Dendritic cell treated with granulocyte-macrophage colony-stimulating factor and Interleukin-4, amounts not matched to agents 40 ng/mL and 50 ng/mL, for 4 days (primary cell): ENCODE measurements around the gene HEATR5A.
"Not testable (repeated sequence)": the region's sequence is repeated elsewhere in the genome, so short reads cannot be mapped to it uniquely, and the experiment has no call there.

ENCODE experiments used
- H3K27ac Mint-ChIP-seq: one replicate; pipeline ENCODE4 v1.8.0; 2022; ENCODE audit warnings: mild to moderate bottlenecking, mixed read lengths
- H3K27me3 Mint-ChIP-seq: one replicate; pipeline ENCODE4 v1.8.0; 2022; ENCODE audit warnings: mild to moderate bottlenecking, mixed read lengths
- H3K36me3 Mint-ChIP-seq: one replicate; pipeline ENCODE4 v1.8.0; 2022; ENCODE audit warnings: low read depth, mixed read lengths
- H3K4me1 Mint-ChIP-seq: one replicate; pipeline ENCODE4 v1.8.0; 2022; ENCODE audit warnings: low read depth, mixed read lengths
- H3K4me3 Mint-ChIP-seq: one replicate; pipeline ENCODE4 v1.8.0; 2022; ENCODE audit warnings: mild to moderate bottlenecking, moderate library complexity, mixed read lengths
- H3K9me3 Mint-ChIP-seq: one replicate; pipeline ENCODE4 v1.8.0; 2022; ENCODE audit warnings: mixed read lengths
- intact Hi-C: fragments of 100-400 bp; cut with micrococcal nuclease; formaldehyde crosslinking; loops from one replicate; pipeline ENCODE4 v1.15.0; 2022

Gene HEATR5A

DNA sequence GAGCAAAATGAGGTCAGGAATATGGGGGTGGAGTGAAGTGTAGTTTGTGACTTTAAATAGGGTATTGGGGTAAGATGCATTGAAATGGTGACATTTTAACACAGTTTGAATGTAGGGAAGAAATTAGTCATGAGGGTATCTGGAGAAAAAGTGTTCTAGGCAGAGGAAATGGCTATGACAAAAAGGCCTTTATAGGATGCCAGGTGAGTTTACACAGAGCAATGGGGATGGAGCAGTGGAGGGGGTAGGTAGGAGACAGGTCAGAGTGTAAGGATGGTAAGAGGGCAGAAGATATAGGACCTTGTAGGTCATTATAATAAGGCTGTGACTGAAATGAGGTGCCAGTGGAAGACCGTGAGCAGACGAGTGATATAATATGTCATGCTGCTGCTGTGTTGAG, 30.4 kb downstream of the HEATR5A start:
- Mint-ChIP-seq H3K27ac (no peak overlapping the region), H3K4me3 (no peak overlapping the region), H3K27me3 (no peaks in the 10 kb centered on the region), H3K36me3 (peaks cover 75% of the 10 kb centered on the region), H3K4me1 (peaks cover 8% of the 10 kb centered on the region), H3K9me3 (no peaks in the 10 kb centered on the region)
- intact Hi-C loops = no loop called here

- H3K27me3 Mint-ChIP-seq = no peaks in the 10 kb centered on the region
- intact Hi-C loops = no loop called here
- peaks cover 78% of the 10 kb centered on the region for H3K36me3 Mint-ChIP-seq
- H3K9me3 Mint-ChIP-seq = no peaks in the 10 kb centered on the region
- H3K4me1 Mint-ChIP-seq = peaks cover 8% of the 10 kb centered on the region
- H3K4me3 Mint-ChIP-seq = no peak overlapping the region
- H3K27ac Mint-ChIP-seq = no peak overlapping the region
These were observed 31.5 kb downstream of the HEATR5A start for GRCh38 chr14:31388687-31389413.

- peaks cover 69% of the 10 kb centered on the region for H3K36me3 Mint-ChIP-seq
- no peak overlapping the region for H3K4me3 Mint-ChIP-seq
- no peaks in the 10 kb centered on the region for H3K9me3 Mint-ChIP-seq
- H3K4me1 Mint-ChIP-seq = peaks cover 8% of the 10 kb centered on the region
- H3K27ac Mint-ChIP-seq = no peak overlapping the region
- H3K27me3 Mint-ChIP-seq = no peaks in the 10 kb centered on the region
- intact Hi-C loops = no loop called here
These were observed 33.3 kb downstream of the HEATR5A start for GRCh38 chr14:31387091-31387490.

DNA sequence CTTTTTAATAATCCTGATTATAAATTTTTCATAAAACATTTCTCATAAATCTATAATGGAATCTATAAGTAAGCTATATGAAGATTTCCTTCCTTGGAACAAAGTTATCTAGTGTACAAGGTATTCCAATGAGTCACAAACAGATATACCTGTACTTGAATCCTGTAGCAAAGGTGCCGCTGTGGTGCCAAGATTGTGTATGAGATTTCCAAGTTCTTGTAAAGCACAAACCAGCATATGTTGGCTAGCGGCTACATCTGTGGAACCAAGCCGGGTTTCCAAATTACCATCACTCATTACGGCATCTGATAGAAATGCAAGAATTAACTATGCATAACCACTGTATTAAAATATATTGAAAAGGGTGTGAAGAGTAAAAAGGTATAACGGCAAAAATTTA, 34.1 kb downstream of the HEATR5A start:
- H3K27me3 Mint-ChIP-seq = no peaks in the 10 kb centered on the region
- H3K9me3 Mint-ChIP-seq = no peaks in the 10 kb centered on the region
- H3K4me3 Mint-ChIP-seq = no peak overlapping the region
- H3K27ac Mint-ChIP-seq = no peak overlapping the region
- peaks cover 8% of the 10 kb centered on the region for H3K4me1 Mint-ChIP-seq
- peaks cover 72% of the 10 kb centered on the region for H3K36me3 Mint-ChIP-seq
- intact Hi-C loops = no loop called here

DNA sequence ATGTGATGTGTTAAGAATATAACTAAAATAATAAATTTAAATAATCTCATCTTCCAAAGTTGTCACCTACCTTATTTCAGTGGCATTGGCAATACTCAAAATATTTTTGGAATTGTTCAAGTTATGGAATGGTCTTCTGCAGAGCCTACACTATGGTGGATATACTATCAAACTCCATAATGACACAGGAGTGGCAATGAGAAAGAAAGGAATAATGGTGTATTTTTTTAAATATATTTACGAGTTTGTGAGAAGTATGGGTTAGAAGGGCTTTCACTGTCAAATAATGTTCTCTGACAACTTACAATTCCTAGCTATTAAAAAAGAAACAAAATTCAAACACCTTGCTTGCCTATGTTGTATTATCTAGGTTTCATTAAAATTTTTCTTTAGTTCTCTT, 38.1 kb downstream of the HEATR5A start:
- no peaks in the 10 kb centered on the region for H3K4me1 Mint-ChIP-seq
- intact Hi-C loops = no loop called here
- H3K4me3 Mint-ChIP-seq = no peak overlapping the region
- no peaks in the 10 kb centered on the region for H3K27me3 Mint-ChIP-seq
- no peaks in the 10 kb centered on the region for H3K9me3 Mint-ChIP-seq
- peaks cover 85% of the 10 kb centered on the region for H3K36me3 Mint-ChIP-seq
- H3K27ac Mint-ChIP-seq = no peak overlapping the region

DNA sequence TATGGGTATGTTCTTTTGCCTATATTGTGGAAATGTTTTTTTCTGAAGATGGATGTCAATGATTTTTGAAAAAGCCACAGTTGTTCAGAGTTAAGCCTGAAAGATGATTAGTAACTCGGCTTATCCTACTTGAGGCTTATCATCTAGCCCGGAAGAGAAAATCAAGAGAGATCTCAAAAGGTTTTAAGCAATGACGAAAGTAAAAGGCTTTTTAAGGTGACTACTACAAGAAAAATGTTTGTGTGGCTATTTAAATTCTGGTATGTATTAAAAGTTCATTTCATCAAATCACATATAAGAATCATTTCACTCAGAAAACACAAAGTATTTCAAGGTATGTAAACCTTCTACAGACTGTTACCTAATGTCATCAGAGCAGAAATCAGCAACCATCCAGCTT, 40.2 kb downstream of the HEATR5A start:
- Mint-ChIP-seq H3K4me3 (no peak overlapping the region), H3K36me3 (peaks cover 85% of the 10 kb centered on the region), H3K4me1 (no peaks in the 10 kb centered on the region), H3K27ac (no peak overlapping the region), H3K27me3 (no peaks in the 10 kb centered on the region), H3K9me3 (no peaks in the 10 kb centered on the region)
- intact Hi-C loops = no loop called here

DNA sequence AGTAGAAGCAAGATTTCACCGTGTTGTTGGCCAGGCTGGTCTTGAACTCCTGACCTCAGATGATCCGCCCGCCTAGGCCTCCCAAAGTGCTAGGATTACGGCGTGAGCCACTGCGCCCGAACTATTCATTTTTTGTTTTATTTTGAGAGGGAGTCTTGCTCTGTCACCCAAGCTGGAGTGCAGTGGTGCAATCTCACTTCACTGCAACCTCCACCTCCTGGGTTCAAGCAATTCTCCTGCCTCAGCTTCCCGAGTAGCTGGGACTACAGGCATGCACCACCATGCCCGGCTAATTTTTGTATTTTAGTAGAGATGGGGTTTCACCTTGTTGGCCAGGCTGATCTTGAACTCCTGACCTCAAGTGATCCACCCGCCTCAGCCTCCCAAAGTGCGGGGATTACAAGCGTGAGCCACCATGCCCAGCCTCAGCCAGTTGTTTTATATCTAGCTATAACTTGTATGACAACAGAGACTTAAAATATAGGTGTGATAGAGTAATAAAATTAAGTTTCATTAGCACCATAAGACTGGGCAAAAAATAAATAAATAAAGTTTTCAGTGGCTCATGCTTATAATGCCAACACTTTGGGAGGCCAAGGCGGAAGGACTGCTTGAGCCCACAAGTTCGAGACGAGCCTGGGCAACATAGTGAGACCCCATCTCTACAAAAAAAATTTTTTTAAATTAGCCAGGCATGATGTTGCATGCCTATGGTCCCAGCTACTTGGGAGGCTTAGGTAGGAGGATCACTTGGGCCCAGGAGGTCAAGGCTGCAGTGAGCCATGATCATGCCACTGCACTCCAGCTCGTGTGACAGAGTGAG, 41.0 kb downstream of the HEATR5A start:
- peaks cover 85% of the 10 kb centered on the region for H3K36me3 Mint-ChIP-seq
- intact Hi-C loops, H3K4me3 Mint-ChIP-seq, H3K27me3 Mint-ChIP-seq, H3K27ac Mint-ChIP-seq, H3K9me3 Mint-ChIP-seq, H3K4me1 Mint-ChIP-seq: not testable (repeated sequence)

DNA sequence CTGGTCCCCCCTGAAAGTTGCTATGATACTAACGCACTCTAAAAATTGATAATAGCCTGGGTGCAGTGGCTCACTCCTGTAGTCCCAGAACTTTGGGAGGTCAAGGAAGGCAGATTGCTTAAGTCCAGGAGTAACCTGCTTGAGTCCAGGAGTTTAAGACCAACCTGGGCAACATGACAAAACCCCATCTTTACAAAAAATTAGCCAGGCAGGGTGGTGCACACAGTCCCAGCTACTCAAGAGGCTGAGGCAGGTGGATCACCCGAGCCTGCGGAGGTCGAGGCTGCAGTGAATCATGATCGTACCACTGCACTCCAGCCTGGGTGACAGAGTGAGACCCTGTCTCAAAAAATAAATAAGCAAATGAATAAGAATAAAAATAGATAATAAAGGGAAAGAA, 42.9 kb downstream of the HEATR5A start:
- Mint-ChIP-seq H3K27ac (no peak overlapping the region), H3K36me3 (peaks cover 92% of the 10 kb centered on the region), H3K9me3 (no peaks in the 10 kb centered on the region), H3K4me3 (no peak overlapping the region), H3K27me3 (no peaks in the 10 kb centered on the region), H3K4me1 (no peaks in the 10 kb centered on the region)
- intact Hi-C loops = no loop called here

- Mint-ChIP-seq H3K4me3 (no peak overlapping the region), H3K36me3 (peaks cover 84% of the 10 kb centered on the region)
These were observed 48.7 kb downstream of the HEATR5A start for GRCh38 chr14:31371646-31372045.

DNA sequence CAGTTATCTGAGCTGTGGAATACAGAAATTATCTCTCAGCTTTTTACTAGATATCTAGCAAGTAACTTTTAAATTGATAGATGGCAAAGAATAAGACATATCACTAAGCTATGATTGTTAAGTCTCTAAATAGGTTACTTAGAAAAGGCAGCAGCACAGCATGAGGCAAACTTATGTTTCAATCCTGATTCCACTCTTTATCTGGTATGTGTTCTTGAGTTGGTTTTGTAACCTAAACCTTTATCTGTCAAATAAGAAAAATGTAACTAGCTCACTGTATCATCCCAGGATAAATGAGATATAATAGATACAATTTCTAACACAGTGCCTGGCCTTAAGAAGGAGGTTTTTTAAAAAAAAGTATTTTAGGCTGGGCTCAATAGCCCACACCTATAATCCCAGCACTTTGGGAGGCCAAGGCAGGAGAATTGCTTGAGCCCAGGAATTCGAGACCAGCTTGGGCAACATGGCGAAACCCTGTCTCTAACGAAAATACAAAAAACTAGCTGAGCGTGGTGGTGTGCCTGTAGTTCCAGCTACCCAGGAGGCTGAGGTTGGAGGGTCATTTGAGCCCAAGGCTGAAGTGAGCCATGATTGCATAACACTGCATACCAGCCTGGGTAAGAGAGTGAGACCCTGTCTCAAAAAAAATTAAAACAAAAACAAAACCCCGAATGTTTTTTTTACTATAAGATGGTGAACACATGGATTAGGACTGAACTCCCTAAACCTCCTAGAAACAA, 56.8 kb downstream of the HEATR5A start:
- intact Hi-C loops = no loop called here
- H3K4me1 Mint-ChIP-seq = no peaks in the 10 kb centered on the region
- H3K36me3 Mint-ChIP-seq = peaks cover 73% of the 10 kb centered on the region
- H3K27me3 Mint-ChIP-seq = no peaks in the 10 kb centered on the region
- no peaks in the 10 kb centered on the region for H3K9me3 Mint-ChIP-seq
- H3K27ac Mint-ChIP-seq = no peak overlapping the region
- H3K4me3 Mint-ChIP-seq = no peak overlapping the region

More at GRCh38 chr14:31371646-31372045, 48.7 kb downstream of the HEATR5A start:
- H3K27ac Mint-ChIP-seq = peak overlapping the region; percentile 32
- no peaks in the 10 kb centered on the region for H3K27me3 Mint-ChIP-seq
- no peaks in the 10 kb centered on the region for H3K4me1 Mint-ChIP-seq
- intact Hi-C loops = no loop called here
- H3K9me3 Mint-ChIP-seq = no peaks in the 10 kb centered on the region

DNA sequence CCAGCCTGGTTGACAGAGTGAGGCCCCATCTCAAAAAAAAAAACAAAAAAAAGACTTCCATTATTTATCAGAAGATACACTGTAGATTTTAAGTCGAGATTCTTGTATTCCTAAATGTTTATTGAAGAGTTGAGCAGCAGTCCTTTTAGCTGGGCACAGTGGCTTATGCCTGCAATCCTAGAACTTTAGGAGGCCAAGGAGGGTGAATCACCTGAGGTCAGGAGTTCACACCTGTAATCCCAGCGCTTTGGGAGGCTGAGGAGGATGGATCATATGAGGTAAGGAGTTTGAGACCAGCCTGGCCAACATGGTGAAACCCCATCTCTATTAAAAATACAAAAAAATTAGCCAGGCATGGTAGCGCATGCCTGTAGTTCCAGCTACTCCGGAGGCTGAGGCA, 57.6 kb downstream of the HEATR5A start:
- H3K4me3 Mint-ChIP-seq = no peak overlapping the region
- intact Hi-C loops = no loop called here
- no peaks in the 10 kb centered on the region for H3K4me1 Mint-ChIP-seq
- H3K27ac Mint-ChIP-seq = no peak overlapping the region
- peaks cover 73% of the 10 kb centered on the region for H3K36me3 Mint-ChIP-seq
- H3K9me3 Mint-ChIP-seq = no peaks in the 10 kb centered on the region
- H3K27me3 Mint-ChIP-seq = no peaks in the 10 kb centered on the region

GRCh38 chr14:31361761-31362160, 58.6 kb downstream of the HEATR5A start:
- H3K9me3 Mint-ChIP-seq, intact Hi-C loops, H3K4me3 Mint-ChIP-seq, H3K4me1 Mint-ChIP-seq, H3K27ac Mint-ChIP-seq, H3K27me3 Mint-ChIP-seq: not testable (repeated sequence)
- H3K36me3 Mint-ChIP-seq = peaks cover 78% of the 10 kb centered on the region

DNA sequence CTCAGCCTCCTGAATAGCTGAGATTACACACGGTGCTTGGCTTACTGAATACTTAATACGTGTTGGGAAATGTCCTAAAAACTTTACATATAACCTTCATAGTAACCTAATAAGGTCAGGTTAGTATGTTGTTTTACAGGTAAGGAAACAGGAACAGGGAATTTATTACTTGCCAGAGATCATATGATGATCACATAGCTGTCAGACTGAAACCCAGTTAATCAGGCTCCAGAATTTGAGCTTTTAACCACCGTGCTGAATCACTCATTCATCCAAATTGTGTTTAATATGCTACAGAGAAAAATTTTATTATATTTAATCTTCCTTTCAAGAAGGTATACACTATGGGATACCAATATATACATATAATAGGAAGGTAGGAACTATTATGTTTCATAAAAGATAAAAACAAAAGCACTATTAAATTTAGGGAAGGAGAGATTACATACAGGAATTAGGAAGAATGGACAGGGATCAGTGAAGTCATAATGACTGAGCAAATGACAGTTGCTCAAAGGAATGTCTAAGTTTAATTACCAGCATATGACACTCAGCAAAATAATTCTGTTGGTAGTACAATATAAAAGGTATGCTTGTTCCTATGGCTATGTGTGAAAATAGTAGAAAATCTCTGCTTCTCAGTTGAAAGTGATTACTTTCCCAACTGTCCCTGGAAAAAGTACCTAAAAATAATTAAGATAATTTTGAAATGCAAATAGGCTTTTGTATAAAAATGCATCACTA, 59.3 kb downstream of the HEATR5A start:
- Mint-ChIP-seq H3K27me3 (no peaks in the 10 kb centered on the region), H3K36me3 (peaks cover 78% of the 10 kb centered on the region), H3K9me3 (no peaks in the 10 kb centered on the region), H3K27ac (no peak overlapping the region), H3K4me1 (peaks cover 6% of the 10 kb centered on the region), H3K4me3 (no peak overlapping the region)
- intact Hi-C loops = no loop called here
